GM10847 (cell line): ENCODE data around the gene MAFG.

Experiments
- POLR2A ChIP-seq: IDR thresholded peaks from 2 replicates; pipeline ENCODE4 v1.6.1; 2011; ENCODE audit not compliant: insufficient read length; ENCODE audit errors: extremely low read depth

Gene MAFG

GRCh38 chr17:81911277-81911961, 16.1 kb downstream of the MAFG start, which contains the start of gene PCYT2:
Gene PCYT2 (minus strand): TSS chr17:81911399. CDS start chr17:81911355, 44 bp downstream.
- peak; percentile 54 for TF ChIP-seq POLR2A

- no peak for TF ChIP-seq POLR2A
Observed at GRCh38 chr17:81910840-81911276, 16.7 kb downstream of the MAFG start.

GRCh38 chr17:81909966-81910839, 17.3 kb downstream of the MAFG start:
- no peak for TF ChIP-seq POLR2A

GRCh38 chr17:81909231-81909630, 18.3 kb downstream of the MAFG start:
- TF ChIP-seq POLR2A, result no peak

GRCh38 chr17:81908793-81909192, 18.7 kb downstream of the MAFG start:
- no peak for TF ChIP-seq POLR2A

GRCh38 chr17:81907219-81908145, 20.1 kb downstream of the MAFG start:
- no peak for TF ChIP-seq POLR2A

- TF ChIP-seq POLR2A, result no peak
Observed at GRCh38 chr17:81906476-81907218, 20.9 kb downstream of the MAFG start.

- no peak for TF ChIP-seq POLR2A
Observed at GRCh38 chr17:81905993-81906392, 21.5 kb downstream of the MAFG start.

- TF ChIP-seq POLR2A, result no peak
Observed at GRCh38 chr17:81905424-81905875, 22.1 kb downstream of the MAFG start.

GRCh38 chr17:81904600-81905423, 22.7 kb downstream of the MAFG start:
- TF ChIP-seq POLR2A, result no peak

GRCh38 chr17:81903896-81904599, 23.5 kb downstream of the MAFG start:
- no peak for TF ChIP-seq POLR2A

- no peak for TF ChIP-seq POLR2A
Observed at GRCh38 chr17:81903415-81903831, 24.1 kb downstream of the MAFG start.

- no peak for TF ChIP-seq POLR2A
Observed at GRCh38 chr17:81902653-81903414, 24.7 kb downstream of the MAFG start.
